ENCODE data around the gene CASKIN1. TPM values are rescaled to one million over a fixed set of nuclear protein-coding genes. Genes with fewer than 3 reads are reported as not detected.

The CASKIN1 gene
- total RNA-seq, 1 donor from 2014 or later: 1.0 TPM

DNA sequence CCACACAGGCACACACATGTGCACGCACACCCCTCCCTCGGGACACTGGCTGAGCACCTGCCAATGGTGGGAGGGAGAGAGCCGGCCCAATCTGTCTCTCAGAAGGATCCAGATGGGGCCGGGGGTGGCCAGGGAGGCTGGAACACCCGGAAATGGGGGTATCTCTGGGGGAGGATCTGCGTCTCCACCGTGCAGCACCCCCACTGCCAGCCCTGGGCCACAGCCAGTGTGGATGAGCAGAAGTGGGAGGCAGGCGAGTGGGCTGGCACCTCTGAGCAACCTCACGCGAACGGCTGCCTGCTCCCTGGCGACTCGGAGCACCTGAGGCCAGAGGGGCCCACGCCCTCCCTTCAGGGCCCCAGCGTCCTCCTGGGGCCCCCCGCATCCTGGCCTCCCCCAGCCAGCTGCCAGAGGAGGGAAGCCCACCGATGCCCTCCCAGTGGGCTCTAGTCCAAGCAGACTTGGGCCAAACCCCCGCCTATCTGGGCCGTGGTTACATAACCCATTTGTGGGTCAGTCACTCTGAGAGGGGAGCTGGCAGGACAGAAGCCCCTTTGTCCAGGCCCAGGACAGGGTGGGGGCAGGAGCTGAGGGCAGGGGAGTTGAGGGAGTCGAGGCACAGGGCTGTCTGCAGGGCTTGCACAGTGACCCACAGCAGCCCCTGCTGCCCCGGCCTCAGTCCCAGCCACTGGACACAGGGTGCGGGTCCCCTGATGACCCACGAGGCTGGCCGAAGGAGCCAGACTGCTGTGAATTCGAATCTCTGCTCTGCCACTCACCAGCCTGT lies 5.6 kb downstream of the CASKIN1 start:
- intact Hi-C loops (cut with micrococcal nuclease): no loop called here
- no peak overlapping the region for H3K4me3 Mint-ChIP-seq (ENCODE audit: low read depth)
- H3K4me1 Mint-ChIP-seq (ENCODE audit: low read depth): no peaks in the 10 kb centered on the region
- H3K9me3 Mint-ChIP-seq: no peaks in the 10 kb centered on the region
- no peaks in the 10 kb centered on the region for H3K36me3 Mint-ChIP-seq (ENCODE audit: low read depth)
- no peak for DNase-seq (ENCODE audit: low spot score)
- no peak overlapping the region for H3K27ac Mint-ChIP-seq
- H3K27me3 Mint-ChIP-seq (ENCODE audit: low read depth): peaks cover 12% of the 10 kb centered on the region

DNA sequence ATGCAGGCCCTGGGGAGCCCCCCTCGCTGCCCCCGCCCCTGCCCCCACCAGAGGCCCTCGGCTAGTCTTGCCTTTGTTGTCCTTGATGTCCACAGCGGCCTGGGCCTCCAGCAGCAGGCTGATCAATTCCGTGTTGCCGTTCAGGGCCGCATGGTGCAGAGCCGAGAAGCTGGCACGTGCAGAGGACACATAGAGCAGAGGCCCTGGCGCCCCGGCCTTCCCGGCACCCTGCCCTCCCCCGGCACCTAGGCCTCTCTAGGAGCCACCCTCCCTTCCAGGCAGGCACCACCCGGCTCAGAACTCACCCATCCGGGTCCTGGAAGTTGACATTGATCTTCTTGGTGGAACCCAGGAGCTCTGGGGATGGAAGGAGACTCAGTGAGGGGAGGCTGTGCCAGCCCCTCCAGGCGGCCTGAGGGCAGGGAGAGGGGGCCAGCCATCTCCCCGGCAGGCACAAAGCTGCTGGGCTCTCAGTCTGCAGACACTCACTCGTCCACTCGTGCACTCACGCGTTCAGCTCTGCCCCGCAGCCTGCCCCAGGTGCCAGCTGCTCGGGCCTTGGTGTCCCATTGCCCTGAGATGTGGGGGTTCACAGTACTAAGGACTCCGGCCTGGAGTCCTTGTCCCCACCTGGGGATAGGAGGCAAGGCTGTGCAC lies 6.3 kb downstream of the CASKIN1 start:
- Mint-ChIP-seq H3K9me3 (no peaks in the 10 kb centered on the region), H3K36me3 (ENCODE audit: low read depth) (no peaks in the 10 kb centered on the region), H3K27ac (no peak overlapping the region), H3K4me3 (ENCODE audit: low read depth) (no peak overlapping the region), H3K4me1 (ENCODE audit: low read depth) (no peaks in the 10 kb centered on the region), H3K27me3 (ENCODE audit: low read depth) (peaks cover 10% of the 10 kb centered on the region)
- no peak for DNase-seq (ENCODE audit: low spot score)
- intact Hi-C loops (cut with micrococcal nuclease): no loop called here

DNA sequence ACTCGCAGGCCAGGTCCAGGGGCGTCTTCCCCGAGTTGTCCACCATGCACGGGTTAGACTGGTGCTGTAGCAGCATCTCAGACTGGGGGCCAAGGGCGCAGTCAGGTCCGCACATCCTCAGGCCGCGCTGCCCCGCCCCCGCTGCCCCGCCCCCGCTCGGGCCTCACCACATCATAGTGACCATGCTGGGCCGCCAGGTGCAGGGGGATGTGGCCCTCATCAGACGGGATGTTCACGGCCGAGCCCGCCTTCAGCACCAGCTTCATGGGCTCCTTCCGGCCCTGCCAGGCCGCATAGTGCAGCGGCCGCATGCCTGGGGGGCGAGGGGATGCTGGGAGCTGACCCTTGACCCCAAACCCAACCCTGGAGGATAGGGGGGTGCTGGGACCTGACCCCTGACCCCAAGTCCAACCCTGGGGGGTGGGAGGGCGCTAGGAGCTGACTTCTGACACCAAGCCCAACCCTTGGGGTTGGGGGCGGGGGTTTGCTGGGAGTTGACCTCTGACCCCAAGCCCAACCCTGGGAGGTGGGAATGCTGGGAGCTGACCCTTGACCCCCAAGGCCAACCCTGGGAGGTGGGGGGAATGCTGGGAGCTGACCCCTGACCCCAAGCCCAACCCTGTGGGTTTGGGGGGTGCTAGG lies 7.0 kb downstream of the CASKIN1 start:
- Mint-ChIP-seq H3K27ac (no peak overlapping the region), H3K9me3 (no peaks in the 10 kb centered on the region), H3K27me3 (ENCODE audit: low read depth) (peaks cover 5% of the 10 kb centered on the region), H3K4me1 (ENCODE audit: low read depth) (no peaks in the 10 kb centered on the region), H3K36me3 (ENCODE audit: low read depth) (no peaks in the 10 kb centered on the region), H3K4me3 (ENCODE audit: low read depth) (no peak overlapping the region)
- intact Hi-C loops (cut with micrococcal nuclease): no loop called here
- DNase-seq (ENCODE audit: low spot score): no peak

DNA sequence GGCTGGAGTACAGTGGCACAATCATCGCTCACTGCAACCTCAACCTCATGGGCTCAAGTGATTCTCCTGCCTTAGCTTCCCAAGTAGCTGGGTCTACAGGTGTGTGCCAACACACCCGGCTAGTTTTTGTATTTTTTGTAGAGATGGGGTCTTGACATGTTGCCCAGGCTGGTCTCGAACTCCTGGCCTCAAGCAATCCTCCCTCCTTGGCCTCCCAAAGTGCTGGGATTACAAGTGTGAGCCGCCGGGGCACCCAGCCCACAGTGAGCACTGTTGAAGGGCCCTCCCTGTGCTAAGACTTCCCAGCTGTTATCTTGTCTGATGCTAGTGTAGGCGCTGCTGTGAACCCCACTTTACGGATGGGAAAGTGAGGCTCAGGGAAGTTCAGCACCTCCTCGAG lies 8.0 kb downstream of the CASKIN1 start:
- Mint-ChIP-seq H3K36me3 (ENCODE audit: low read depth) (no peaks in the 10 kb centered on the region), H3K27ac (no peak overlapping the region), H3K9me3 (no peaks in the 10 kb centered on the region), H3K27me3 (ENCODE audit: low read depth) (peaks cover 2% of the 10 kb centered on the region), H3K4me1 (ENCODE audit: low read depth) (no peaks in the 10 kb centered on the region), H3K4me3 (ENCODE audit: low read depth) (no peak overlapping the region)
- intact Hi-C loops (cut with micrococcal nuclease): no loop called here
- no peak for DNase-seq (ENCODE audit: low spot score)

DNA sequence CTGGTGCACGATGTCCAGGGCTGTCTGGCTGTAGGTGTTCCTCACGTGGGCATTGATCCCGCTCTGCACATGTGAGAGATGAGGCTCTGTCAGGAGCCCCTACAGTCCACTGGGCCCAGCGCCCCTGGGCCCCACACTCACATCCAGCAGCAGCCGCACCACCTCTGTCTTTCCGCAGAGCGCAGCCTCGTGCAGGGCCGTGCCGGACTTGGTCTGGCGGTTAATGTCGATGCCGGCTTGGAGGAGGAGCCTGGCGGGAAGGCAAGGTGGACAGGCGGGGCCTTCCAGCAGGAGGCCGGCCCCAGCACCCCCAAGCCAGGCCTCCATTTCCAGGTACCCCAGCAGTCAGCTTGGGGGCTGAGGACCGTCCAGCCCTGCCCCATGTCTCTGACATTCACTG lies 9.2 kb downstream of the CASKIN1 start:
- Mint-ChIP-seq H3K4me1 (ENCODE audit: low read depth) (no peaks in the 10 kb centered on the region), H3K27me3 (ENCODE audit: low read depth) (no peaks in the 10 kb centered on the region), H3K27ac (no peak overlapping the region), H3K9me3 (no peaks in the 10 kb centered on the region), H3K4me3 (ENCODE audit: low read depth) (no peak overlapping the region), H3K36me3 (ENCODE audit: low read depth) (no peaks in the 10 kb centered on the region)
- no peak for DNase-seq (ENCODE audit: low spot score)
- intact Hi-C loops (cut with micrococcal nuclease): no loop called here

DNA sequence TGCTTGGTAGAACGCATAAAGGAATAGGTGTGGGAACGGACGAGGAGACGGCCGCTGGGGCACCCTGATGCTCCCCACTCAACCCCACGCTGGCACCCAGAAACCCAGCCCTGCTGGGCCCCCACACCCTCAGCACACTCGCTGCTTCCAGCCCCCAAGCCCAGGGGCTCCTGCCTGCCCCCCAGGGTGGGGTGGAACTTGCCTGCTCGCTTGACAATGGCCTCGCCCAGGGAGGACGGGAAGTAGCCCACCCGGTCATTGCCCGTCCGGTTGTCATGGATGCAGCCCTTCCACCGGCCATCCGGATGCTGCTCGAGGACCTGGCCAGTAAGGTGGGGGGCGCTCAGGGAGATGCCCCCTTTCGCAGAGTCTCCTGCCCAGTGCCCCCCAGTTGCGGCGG lies 9.9 kb downstream of the CASKIN1 start:
- Mint-ChIP-seq H3K27ac (no peak overlapping the region), H3K4me1 (ENCODE audit: low read depth) (no peaks in the 10 kb centered on the region), H3K36me3 (ENCODE audit: low read depth) (no peaks in the 10 kb centered on the region), H3K27me3 (ENCODE audit: low read depth) (no peaks in the 10 kb centered on the region), H3K9me3 (no peaks in the 10 kb centered on the region), H3K4me3 (ENCODE audit: low read depth) (no peak overlapping the region)
- intact Hi-C loops (cut with micrococcal nuclease): no loop called here
- DNase-seq (ENCODE audit: low spot score): no peak

DNA sequence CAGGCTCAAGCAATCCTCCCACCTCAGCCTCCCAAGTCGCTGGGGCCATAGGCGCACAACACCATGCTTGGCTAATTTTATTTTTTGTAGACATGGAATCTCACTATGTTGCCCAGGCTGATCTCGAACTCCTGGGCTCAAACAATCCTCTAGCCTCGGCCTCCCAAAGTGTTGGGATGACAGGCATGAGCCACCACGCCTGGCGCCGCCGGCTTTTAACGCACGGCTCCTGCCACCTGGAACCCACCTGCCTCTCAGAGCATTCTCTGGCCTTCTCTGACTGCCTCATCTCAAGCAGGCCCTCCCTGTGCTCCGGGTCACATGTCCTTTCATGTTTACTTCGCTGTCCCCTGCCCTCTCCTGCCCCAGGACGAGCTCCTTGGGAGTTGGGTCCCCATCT lies 10.3 kb downstream of the CASKIN1 start:
- intact Hi-C loops (cut with micrococcal nuclease): no loop called here
- Mint-ChIP-seq H3K4me1 (ENCODE audit: low read depth) (no peaks in the 10 kb centered on the region), H3K27ac (no peak overlapping the region), H3K27me3 (ENCODE audit: low read depth) (no peaks in the 10 kb centered on the region), H3K9me3 (no peaks in the 10 kb centered on the region), H3K36me3 (ENCODE audit: low read depth) (no peaks in the 10 kb centered on the region), H3K4me3 (ENCODE audit: low read depth) (no peak overlapping the region)
- no peak for DNase-seq (ENCODE audit: low spot score)

DNA sequence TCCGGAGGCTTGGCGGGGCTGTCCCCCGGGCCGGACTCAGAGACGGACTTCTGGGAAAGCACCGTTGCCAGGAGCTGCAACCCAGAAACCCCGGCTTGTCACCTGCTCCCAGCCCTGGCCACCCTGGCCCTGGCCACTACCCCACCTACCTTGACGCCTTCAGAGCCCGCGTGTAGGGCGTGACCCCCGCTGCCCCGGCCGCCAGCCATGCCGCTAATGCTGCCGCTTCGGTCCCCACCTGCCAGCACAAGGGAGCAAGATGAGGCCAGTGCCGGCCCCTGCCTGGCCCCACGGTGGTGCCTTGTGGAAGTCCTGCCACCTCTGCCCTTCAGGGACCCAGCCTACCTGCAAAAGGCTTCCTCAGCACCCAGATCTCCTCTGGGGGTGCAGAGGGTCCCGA lies 11.4 kb downstream of the CASKIN1 start:
- no peaks in the 10 kb centered on the region for H3K36me3 Mint-ChIP-seq (ENCODE audit: low read depth)
- H3K27ac Mint-ChIP-seq: no peak overlapping the region
- intact Hi-C loops (cut with micrococcal nuclease): no loop called here
- no peaks in the 10 kb centered on the region for H3K4me1 Mint-ChIP-seq (ENCODE audit: low read depth)
- H3K4me3 Mint-ChIP-seq (ENCODE audit: low read depth): no peak overlapping the region
- DNase-seq (ENCODE audit: low spot score): no peak
- H3K27me3 Mint-ChIP-seq (ENCODE audit: low read depth): no peaks in the 10 kb centered on the region
- no peaks in the 10 kb centered on the region for H3K9me3 Mint-ChIP-seq

DNA sequence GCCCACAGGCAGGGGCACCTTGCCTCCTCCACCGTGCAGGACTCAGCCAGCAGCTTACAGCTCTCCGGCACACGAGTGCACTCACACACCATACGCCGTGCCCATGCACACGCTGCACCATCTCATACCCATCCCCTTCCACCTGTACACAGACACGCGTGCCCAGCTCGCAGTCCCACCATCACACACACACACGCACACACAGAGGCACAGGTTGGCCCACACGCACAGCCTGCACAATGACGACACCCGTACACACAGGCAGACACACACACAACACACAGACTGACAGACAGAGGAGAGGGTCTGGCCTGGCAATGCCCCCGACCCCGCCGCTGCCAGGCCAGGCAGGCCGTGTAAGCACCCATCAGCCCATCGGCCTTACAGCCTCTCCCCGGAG lies 12.1 kb downstream of the CASKIN1 start:
- no peaks in the 10 kb centered on the region for H3K4me1 Mint-ChIP-seq (ENCODE audit: low read depth)
- no peak for DNase-seq (ENCODE audit: low spot score)
- intact Hi-C loops (cut with micrococcal nuclease): no loop called here
- H3K27me3 Mint-ChIP-seq (ENCODE audit: low read depth): no peaks in the 10 kb centered on the region
- H3K4me3 Mint-ChIP-seq (ENCODE audit: low read depth): no peak overlapping the region
- no peaks in the 10 kb centered on the region for H3K9me3 Mint-ChIP-seq
- no peaks in the 10 kb centered on the region for H3K36me3 Mint-ChIP-seq (ENCODE audit: low read depth)
- H3K27ac Mint-ChIP-seq: no peak overlapping the region

DNA sequence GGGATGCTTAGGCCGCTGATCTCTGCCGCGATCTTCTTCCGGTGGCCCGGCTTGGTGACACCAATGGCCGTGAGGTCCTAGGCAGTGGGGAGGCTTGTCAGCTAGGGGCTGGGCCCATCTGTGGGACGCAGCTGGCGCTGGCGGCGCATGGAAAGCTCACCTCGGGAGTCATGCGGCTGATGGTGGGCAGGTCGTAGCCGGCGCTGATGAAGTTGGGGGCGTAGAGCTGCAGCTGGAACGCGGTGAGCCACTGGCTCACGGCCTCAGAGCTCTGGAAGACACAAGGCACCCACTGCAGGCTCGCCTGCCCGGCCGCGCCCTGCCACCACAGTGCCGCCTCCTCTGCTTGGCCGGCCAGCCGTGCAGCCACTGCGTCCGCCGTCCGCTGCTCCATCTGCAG lies 12.7 kb downstream of the CASKIN1 start:
- H3K9me3 Mint-ChIP-seq: no peaks in the 10 kb centered on the region
- H3K4me3 Mint-ChIP-seq (ENCODE audit: low read depth): no peak overlapping the region
- no peaks in the 10 kb centered on the region for H3K36me3 Mint-ChIP-seq (ENCODE audit: low read depth)
- no peaks in the 10 kb centered on the region for H3K27me3 Mint-ChIP-seq (ENCODE audit: low read depth)
- H3K27ac Mint-ChIP-seq: no peak overlapping the region
- H3K4me1 Mint-ChIP-seq (ENCODE audit: low read depth): no peaks in the 10 kb centered on the region
- no peak for DNase-seq (ENCODE audit: low spot score)
- intact Hi-C loops (cut with micrococcal nuclease): no loop called here

DNA sequence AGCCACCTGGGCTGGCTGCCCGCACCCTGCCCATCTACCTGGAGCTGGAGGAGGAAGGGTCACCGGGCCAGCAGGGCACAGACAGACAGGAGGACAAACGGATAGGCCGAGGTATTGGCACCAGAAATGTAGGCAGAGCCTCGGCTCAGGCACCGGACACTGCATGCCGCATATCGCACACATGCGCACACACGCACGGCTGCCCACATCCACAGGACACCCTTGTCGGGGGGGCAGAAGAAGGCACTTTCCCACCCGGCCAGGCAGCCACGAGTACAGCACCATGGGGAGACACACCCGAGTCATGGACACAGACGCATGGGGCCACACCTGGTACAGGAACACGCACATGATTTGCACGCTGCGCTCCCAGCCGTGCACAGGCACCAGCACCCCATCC lies 14.5 kb downstream of the CASKIN1 start:
- Mint-ChIP-seq H3K4me1 (ENCODE audit: low read depth) (no peaks in the 10 kb centered on the region), H3K9me3 (no peaks in the 10 kb centered on the region), H3K27ac (no peak overlapping the region)

DNA sequence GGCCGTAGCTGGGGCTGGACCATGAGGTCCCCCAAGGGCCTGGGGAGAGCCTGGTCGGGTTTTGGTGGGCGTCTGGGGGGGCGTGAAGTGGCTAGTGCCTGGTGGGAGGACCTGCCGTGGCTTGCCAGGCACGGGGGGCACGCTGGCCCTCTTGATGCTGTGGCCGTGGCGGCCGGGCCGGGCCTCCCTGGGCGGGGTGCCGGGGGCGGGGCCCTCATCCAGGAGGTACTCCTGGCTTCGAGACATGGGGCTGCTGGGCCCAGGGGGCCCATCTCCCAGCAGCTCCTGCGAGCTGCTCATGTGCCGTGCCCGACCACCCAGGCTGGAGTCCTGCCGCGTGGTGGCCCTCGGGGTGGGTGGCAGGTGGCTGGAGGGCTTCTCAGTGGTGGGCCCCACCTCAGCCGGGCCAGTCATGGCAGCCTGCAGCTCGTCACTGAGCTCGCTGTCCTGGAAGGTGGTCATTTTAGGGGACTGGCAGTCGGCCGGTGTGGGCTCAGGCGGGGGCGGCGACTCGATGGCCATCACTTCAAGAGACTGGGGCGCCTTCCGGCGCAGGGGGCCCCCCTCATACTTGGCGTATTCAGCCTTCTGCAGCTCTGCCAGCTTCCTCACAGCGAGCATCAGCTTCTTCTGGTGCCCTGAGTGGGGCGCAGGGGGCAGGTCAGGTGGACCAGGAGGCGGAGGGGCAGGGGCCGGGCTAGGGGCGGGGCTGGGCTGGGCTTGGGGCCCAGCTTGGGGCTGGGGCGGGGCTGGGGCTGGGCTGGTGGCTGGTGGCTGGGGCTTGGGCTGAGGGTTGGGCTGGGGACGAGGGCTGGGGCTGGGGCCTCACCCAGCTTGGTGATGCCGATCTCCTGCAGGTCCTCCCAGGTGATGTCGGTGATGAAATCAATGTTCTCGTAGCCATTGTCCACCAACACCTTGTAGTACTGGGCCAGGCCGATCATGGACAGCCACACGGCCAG lies 15.2 kb downstream of the CASKIN1 start:
- peaks cover 3% of the 10 kb centered on the region for H3K36me3 Mint-ChIP-seq (ENCODE audit: low read depth)
- no peaks in the 10 kb centered on the region for H3K9me3 Mint-ChIP-seq
- H3K27me3 Mint-ChIP-seq (ENCODE audit: low read depth): no peaks in the 10 kb centered on the region
- no peak overlapping the region for H3K27ac Mint-ChIP-seq
- no peak for DNase-seq (ENCODE audit: low spot score)
- H3K4me3 Mint-ChIP-seq (ENCODE audit: low read depth): no peak overlapping the region
- intact Hi-C loops (cut with micrococcal nuclease): no loop called here
- H3K4me1 Mint-ChIP-seq (ENCODE audit: low read depth): no peaks in the 10 kb centered on the region

More for the DNA sequence above, 14.5 kb downstream of the CASKIN1 start:
- no peak for DNase-seq (ENCODE audit: low spot score)
- H3K27me3 Mint-ChIP-seq (ENCODE audit: low read depth): no peaks in the 10 kb centered on the region
- peaks cover 3% of the 10 kb centered on the region for H3K36me3 Mint-ChIP-seq (ENCODE audit: low read depth)
- intact Hi-C loops (cut with micrococcal nuclease): no loop called here
- H3K4me3 Mint-ChIP-seq (ENCODE audit: low read depth): no peak overlapping the region

Data from activated T-helper 2 cell treated with anti-CD3 and anti-CD28 coated beads, Interferon-gamma antibody, Interleukin-2, Interleukin-4, amounts not matched to agents 10 μg/mL and 5 μg/mL and 100 μg/mL, durations not matched to agents 14 hours and 24 hours and 36 hours (primary cell).